DMS 273 (cell line): Measurements from ENCODE around the gene IL17RD.

ENCODE experiments used
- DNase-seq: peaks from one replicate; lab custom pipeline; 2025; ENCODE audit not compliant: unreplicated experiment; lab: John Stamatoyannopoulos, UW

The IL17RD gene

GRCh38 chr3:57068437-57069089 is 96.6 kb downstream of the IL17RD start:
- DNase-seq: peak; percentile 52

DNA sequence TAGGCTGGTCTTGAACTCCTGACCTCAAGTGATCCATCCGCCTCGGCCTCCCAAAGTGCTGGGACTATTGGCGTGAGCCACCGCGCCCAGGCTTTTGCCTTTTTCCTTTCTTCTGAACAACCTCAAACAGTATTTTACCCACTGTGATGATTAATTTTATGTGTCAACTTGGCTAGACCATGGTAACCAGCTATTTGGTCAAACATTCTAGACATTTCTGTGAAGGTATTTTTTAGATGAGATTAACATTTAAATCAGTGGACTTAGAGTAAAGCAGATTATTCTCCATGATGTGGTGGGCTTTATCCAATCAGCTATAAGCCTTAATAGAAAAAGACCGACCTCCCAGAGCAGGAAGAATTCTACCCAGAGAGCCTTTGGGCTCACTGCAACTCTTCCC is 98.7 kb downstream of the IL17RD start:
- DNase-seq: no peak

- DNase-seq: no peak
These were observed 99.6 kb downstream of the IL17RD start for GRCh38 chr3:57065588-57065987.

DNA sequence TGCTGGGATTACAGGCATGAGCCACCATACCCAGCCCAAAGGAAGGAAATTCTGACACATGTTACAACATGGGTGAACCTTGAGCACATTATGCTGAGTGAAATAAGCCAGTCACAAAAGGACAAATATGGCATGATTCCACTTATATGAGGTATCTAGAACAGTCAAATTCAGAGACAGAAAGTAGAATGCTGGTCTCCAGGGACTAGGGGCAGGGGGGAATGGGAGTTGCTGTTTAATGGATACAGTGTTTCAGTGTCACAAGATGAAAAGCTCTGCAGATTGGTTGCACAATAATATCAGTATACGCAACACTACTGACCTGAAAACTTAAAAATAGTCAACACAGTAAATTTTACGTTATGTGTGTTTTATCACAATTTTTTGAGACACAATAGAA is 100.6 kb downstream of the IL17RD start:
- no peak for DNase-seq

DNA sequence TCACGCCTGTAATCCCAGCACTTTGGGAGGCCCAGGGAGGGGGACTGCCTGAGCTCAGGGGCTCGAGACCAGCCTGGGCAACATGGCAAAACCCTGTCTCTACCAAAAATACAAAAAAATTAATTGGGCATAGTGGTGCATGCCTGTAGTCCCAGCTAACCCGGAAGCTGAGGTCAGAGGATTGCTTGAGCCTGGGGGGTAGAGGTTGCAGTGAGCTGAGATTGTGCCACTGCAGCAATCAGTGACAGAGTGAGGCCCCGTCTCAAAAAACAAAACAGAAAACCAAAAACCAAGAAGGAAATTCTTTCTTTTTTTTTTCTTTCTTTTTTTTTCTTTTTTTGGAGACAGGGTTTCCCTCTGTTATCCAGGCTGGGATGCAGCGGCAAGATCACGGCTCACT is 101.2 kb downstream of the IL17RD start:
- DNase-seq: no peak

- no peak for DNase-seq
These were observed 102.1 kb downstream of the IL17RD start for GRCh38 chr3:57063032-57063431.

GRCh38 chr3:57062101-57062631 is 103.0 kb downstream of the IL17RD start:
- DNase-seq: peak; percentile 32

- DNase-seq: no peak
These were observed 103.6 kb downstream of the IL17RD start for GRCh38 chr3:57061556-57061955.

- peak; percentile 29 for DNase-seq
These were observed 104.9 kb downstream of the IL17RD start, which contains the start of gene SPATA12 for GRCh38 chr3:57060089-57060821. SPATA12 (plus strand) TSS chr3:57060664; CDS start chr3:57073695, 13,031 bp downstream.

- DNase-seq: no peak
These were observed 105.7 kb downstream of the IL17RD start for GRCh38 chr3:57059411-57059810.

- no peak for DNase-seq
These were observed 107.8 kb downstream of the IL17RD start for GRCh38 chr3:57057351-57057750.

GRCh38 chr3:57053122-57053521 is 112.0 kb downstream of the IL17RD start:
- no peak for DNase-seq

GRCh38 chr3:57052662-57053061 is 112.5 kb downstream of the IL17RD start:
- no peak for DNase-seq

DNA sequence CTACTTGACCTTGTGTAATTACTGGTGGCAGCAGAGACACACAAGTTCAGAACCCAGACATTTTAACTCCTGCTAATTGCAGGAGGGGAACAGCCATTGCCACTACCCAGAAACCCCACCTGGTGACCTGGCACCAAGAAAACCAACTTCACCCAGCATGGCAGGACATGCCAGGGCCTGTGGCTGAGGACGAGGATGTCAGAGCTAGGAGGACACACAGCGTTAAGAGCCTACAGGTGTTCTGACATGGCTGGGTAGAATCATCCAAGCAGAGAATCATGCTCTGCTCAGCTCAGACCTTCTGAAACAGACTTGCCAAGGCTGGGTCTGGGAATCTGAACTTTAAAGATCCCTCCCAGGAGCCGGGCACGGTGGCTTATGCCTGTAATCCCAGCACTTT is 116.4 kb downstream of the IL17RD start:
- peak; percentile 31 for DNase-seq

- peak; percentile 50 for DNase-seq
These were observed 117.0 kb downstream of the IL17RD start for GRCh38 chr3:57048052-57048671.

DNA sequence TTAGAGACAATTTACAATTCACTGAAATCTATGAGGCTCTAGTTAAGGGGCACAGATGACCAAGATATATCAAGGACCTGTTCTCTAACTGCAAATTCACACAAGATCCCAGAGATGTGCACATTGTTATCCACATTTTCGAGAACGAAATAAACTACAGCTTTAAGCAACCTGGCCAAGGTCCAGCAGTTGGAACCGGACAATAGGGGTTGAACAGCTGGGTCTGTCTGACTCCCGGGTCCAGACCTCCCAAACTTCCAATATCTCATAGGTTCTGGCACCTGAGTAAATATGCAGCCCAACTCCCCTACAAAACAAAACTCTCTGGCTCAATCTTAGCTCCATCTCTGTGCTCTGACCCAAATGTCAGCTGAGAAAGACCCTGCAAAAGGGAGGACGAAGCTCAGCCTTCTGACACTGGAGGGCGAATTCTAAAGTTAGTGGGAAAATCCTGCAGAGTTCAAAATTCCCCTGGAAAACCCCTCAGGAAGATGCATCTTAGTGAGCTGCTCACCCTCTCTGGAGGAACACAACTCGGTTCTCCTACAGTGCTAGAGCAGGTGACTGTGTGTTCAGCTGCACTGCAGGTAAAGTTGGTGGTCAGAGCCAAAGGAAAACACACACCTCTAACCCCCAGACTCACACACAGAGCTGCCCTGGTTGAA is 118.9 kb downstream of the IL17RD start:
- DNase-seq: no peak

- DNase-seq: no peak
These were observed 121.6 kb downstream of the IL17RD start for GRCh38 chr3:57043518-57043917.

DNA sequence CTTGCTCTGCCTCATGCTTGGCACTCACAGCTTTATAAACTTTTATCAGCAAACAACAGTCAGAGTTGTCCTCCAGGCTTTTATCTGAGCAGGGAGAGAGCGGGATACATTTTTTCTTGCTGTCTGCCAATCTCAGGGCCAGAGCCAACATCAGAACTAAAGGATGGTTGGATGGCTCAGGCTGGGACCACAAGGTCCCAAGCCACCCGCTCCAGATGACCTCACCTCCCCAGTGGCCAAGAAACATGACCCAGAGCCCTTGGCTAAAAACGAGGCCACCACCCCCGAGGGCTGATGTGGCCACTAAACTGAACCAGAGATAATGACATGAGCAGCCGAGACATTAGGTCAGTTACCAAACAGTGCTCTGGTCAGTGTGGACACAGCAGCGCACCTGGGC is 123.5 kb downstream of the IL17RD start:
- no peak for DNase-seq
